NCI-H2196 (cell line): ENCODE measurements around the gene LMBRD2.

Source experiments
- DNase-seq: peaks from one replicate; lab custom pipeline; 2025; ENCODE audit not compliant: unreplicated experiment; lab: John Stamatoyannopoulos, UW

LMBRD2 gene

DNA sequence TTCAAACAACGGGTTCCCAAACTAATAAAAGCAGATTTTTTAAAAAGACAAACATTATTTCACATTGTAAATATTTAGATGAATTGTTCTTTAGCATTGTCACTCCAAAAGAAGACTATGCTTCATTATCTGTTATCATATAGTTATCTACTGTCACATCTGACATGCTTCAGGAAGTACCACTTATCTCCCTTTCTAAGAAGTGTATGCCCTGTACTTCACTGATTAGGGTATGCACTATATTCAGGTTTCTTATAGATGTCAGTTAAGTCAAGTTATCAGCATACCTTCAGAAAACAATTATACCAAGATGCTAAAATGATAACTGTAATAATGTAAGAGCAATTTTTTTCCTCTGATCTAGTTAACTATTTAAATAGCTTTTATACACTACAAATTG lies 40.4 kb downstream of the LMBRD2 start:
- DNase-seq, result no peak

DNA sequence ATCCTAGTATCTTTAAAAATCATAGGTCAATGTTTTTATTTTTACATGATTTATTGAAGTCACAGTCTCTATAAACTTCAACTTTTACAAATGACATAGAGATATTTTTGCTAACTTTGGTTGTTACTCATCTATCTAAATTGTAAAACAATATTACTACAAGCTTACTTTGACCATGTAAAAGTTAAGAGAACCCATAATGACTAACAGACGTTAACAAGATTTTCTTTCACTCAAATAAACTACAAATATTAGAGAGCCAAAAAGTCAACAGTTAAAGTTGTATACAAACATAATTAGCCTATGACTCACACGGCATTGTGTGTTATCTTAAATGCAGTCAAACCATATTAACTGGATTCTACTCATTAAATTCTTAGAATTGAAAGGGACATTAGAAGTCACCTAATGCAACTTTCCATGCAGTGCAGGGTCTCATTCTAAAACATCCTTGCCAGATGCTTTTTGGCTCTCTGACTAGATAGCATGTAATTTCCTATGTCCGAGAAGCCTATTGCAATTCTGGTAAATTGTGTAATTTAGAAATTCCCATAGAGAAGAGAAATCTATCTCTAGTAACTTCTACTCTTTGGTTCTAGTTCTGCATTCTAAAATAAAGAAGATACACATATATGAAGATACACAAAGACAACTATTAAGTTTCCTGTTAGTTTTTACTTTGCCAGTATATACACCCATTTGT lies 42.8 kb downstream of the LMBRD2 start:
- DNase-seq, result no peak

- no peak for DNase-seq
Measured at GRCh38 chr5:36105819-36106218, 45.9 kb downstream of the LMBRD2 start.

DNA sequence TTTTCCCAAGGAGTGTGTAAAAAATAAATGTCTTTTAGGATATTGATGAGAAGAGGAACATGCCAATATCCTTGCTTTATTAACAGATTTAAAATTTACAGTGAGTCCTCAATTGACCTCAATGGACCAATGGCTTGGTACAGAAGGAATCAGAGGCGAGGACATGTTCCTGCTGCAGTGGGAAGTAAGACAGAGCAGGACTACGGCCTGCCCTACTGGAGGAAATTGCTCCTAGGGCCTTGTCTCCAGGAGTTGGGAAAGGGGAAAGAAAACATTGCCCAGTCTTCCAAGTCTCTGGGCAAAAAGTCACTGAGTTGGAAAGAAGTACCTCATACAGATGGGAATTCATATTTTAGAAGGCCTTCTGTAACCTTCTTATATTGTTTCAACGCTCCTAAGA lies 51.9 kb downstream of the LMBRD2 start:
- no peak for DNase-seq

DNA sequence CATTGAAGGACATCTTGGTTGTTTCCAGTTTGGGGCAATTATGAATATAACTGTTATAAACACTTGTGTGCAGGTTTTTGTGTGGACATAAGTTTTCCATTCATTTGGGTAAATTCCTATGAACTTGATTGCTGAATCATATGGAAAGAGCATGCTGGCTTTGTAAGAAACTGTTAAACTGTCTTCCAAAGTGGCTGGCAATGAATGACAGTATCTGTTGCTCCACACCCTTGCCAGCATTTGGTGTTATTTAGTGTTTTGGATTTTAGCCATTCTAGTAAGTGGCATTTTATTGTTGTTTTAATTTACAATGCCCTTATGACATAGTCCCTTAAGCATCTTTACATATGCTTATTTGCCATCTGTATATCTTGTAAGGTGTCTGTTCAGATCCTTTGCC lies 55.2 kb downstream of the LMBRD2 start:
- no peak for DNase-seq

GRCh38 chr5:36089989-36090388 lies 61.7 kb downstream of the LMBRD2 start:
- DNase-seq, result peak; percentile 27

GRCh38 chr5:36079200-36079781 lies 72.4 kb downstream of the LMBRD2 start:
- DNase-seq, result peak; percentile 68

- DNase-seq, result no peak
Measured at GRCh38 chr5:36078430-36078829, 73.3 kb downstream of the LMBRD2 start.

GRCh38 chr5:36073595-36074216 lies 78.0 kb downstream of the LMBRD2 start:
- no peak for DNase-seq

GRCh38 chr5:36070687-36071571 lies 80.8 kb downstream of the LMBRD2 start:
- no peak for DNase-seq

DNA sequence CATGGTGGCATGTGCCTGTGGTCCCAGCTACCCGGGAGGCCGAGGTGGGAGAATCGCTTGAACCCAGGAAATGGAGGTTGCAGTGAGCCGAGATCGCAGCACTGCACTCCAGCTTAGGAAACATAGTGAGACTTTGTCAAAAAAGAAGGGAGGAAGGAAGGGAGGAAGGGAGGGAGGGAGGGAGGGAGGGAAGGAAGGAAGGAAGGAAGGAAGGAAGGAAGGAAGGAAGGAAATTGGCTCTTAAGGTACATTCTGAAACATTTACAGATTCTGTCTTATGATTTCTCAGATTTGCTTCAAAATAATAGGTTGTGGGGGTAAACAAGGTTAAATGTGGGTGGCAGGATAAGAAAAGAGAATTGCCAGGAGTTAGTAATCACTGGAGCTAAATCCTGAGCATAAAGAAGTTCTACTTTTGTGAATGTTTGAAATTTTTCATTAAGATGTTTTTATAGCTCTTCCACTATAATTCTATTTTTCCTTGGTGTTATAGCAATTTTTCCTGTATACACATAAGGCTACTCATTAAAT lies 82.9 kb downstream of the LMBRD2 start:
- no peak for DNase-seq

GRCh38 chr5:36066540-36067210 lies 85.0 kb downstream of the LMBRD2 start, which contains the start of gene UGT3A2:
TSS of gene UGT3A2 (minus strand) at chr5:36066882. CDS start at chr5:36066789, 93 bp downstream.
- DNase-seq, result no peak

GRCh38 chr5:36066001-36066539 lies 85.6 kb downstream of the LMBRD2 start:
- no peak for DNase-seq

- no peak for DNase-seq
Measured at GRCh38 chr5:36060420-36060887, 91.2 kb downstream of the LMBRD2 start.

DNA sequence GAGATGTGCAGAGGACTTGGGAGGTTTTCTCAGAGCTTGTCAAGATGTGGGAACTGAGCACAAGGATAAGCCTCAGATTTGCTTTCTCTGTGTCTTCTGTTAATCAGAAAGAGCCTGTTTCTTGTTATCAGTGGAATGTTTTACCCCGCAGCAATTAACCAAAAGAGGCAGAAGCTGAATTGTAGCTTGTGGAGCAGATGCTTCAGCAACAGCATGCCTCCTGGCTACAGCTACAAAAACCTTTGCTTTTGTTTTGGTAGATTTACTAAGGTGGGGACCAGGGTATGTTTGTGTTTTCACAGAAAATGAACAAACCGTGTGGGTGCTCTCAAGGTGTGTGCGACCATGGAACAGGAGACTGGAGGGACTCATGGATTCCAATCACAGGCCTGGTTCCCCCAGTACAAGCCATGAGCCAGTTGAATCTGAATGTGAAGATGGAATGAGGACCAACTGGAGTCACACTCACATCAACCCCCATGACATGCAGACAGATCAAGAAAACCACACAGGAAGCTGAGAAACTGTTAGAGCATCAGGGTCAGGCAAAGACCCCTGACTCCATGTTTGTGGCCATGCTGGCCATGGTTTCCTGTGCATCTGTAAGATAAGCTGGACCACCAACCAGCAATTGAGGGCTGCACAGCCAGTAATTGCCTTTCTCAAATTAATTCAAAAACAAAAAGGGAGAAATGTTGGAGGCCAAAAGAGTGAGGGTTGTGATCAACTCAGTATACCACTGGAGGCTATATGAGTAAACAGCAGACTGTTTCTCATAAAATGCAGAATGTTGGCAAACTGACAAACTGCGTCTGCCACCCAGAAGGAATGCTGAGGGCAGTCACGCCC lies 91.9 kb downstream of the LMBRD2 start:
- no peak for DNase-seq

GRCh38 chr5:36058776-36059175 lies 92.9 kb downstream of the LMBRD2 start:
- no peak for DNase-seq

DNA sequence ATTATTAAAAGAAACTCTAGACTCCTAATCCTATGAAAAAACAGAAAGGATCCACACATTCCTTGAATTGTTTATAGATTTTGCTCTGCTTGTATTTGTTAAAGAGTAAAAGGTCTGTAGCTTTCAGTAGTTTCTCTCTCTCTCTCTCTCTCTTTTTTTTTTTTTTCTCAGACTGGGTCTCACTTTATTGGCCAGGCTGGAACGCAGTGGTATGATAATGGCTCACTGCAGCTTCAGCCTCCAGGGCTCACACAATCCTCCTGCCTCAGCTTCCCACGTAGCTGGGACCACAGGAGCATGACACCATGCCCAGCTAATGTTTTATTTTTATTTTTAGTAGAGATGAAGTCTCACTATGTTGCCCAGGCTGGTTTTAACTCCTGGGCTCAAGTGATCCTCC lies 94.3 kb downstream of the LMBRD2 start:
- DNase-seq, result no peak

DNA sequence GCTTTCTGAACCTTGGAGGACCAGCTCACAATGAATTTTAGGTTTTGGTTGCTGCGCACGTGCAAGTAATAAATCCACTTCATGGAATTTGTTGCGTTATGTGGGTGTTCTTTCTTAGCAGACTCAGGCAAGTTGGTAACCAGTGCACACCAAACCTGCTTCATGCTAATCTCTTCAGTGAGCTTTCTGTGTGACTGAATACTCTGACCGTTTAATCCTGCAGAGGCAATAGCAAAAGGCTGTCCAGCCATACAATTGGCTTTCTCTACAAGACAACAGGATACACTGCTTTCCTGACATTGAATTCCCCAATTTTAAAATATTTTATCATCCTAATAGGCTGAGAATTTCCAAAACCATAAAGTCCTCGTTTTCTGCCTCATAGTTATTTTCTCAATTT lies 95.3 kb downstream of the LMBRD2 start:
- no peak for DNase-seq

GRCh38 chr5:36055984-36056383 lies 95.7 kb downstream of the LMBRD2 start:
- DNase-seq, result no peak
